Activated CD8-positive, alpha-beta memory T cell treated with anti-CD3 and anti-CD28 coated beads, Interleukin-2, amount 50 U/mL, for 24 hours (primary cell): ENCODE measurements around the gene CFAP57.

Experiments used
- DNase-seq: peaks from one replicate; pipeline ENCODE4 v3.0.0-alpha.2; 2020; ENCODE audit errors: extremely low read depth

CFAP57 gene

DNA sequence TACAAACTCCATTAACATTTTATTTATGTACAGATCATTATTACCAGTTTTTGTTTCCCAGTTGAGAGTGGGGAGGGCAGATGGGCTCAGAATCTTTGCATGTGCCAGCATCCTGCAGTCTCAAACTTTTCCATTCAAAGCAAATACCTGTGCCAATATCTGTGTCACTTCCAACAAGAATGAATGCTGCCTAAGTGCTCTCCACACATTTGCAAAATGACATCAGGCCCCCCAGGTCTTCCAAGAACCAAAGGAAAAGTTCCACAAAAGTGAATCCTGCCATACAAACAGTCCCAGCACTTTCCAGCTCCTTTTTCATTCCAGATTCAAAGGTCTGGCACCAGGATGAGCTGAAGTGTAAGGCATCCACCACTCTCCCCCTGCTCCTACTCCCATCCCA, 127.0 kb downstream of the CFAP57 start:
- no peak for DNase-seq

- DNase-seq: no peak
Observed at GRCh38 chr1:43300378-43301094, 128.4 kb downstream of the CFAP57 start, which contains the start of gene TIE1. Gene TIE1 (plus strand): TSS chr1:43300982. CDS start chr1:43301072, 90 bp downstream.

DNA sequence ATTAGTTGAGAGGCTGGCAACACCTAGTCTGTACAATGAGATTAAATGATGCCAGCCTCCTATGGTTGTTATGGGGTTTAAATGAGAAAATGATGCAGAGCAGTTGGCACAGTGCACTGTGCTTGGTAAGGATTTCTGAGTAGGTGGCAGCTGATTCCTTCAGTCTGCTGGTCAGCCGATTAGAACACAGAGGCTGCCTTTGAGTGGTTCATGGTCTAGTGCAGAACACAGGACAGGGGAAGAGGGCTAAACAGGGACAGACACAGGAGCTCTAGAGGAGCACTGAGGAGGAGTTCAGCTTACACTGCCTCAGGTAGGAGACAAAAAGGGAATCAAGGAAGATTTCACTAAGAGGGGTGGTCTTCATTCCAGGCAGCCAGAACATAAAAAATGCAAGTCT, 130.1 kb downstream of the CFAP57 start:
- no peak for DNase-seq

DNA sequence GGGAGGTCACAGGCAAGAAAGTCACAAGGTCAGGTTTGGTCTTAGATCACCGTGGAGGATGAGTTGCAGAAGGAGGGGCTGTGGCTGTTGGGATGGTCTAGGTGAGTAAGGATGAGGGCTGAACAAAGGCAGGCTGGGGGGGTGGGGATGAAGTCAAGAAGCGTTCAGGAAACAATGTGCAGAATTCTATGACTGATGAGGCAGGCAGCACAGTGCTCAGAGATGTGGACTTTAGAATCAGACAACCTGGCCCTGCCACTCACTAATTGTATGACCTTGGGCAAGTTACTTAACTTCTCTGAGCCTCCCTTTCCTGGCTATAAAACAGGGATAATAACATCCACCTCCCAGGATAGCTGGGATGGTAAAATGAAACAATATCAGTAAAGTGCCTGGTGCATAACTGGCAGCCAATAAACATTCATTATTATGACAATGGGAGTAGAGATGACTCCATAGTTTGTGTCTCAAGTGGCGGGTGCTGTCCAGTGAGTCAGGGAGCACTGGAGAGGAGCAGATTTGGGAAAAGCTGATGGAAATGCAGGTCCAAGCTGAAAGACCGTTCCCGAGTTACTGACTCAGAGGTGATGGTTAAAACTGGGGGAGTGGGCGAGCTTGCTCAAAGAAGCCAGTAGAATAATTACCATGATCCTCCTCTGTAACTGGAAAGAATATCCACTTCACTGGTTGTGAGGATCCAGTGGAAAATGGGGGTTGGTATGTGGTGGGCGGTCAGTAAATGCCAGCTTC, 130.8 kb downstream of the CFAP57 start:
- no peak for DNase-seq

DNA sequence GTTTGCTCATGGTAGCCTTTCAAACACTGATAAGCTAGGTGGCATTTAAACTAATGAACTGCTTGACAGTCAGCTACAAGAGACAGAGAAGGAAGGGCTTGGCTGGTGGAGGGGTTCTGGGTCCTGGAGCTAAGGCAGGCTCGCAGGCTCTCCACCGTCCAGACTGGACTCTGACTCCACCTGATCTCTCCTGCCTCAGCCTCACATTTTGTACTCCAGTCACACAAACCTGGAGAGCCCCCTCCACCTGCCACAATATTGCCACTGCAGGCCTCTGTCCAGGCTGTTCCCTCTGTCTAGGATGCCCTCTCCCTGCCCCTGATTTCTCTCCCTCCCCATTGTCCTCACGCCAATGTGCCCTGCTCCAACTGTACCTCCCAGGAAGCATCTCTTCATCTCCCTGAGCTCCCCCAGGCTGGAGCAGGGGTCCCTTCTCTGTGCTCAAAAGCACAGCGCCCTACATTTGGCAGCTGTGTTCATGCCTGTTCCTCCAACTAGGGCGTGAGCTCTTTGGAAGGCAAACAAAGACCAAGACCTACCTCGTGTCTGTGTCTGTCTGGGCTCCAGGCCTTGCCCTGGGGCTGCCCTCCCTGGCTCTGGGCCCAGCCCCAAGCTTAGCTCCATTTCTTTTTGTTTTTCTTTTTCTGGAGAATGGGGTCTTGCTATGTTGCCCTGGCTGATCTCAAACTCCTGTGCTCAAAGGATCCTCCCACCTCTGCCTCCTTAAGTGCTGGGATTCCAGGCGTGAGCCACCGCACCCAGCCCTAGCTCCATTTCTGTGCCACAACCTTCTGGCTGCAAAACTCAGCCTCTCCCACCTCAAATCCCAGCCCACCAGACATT, 131.6 kb downstream of the CFAP57 start:
- DNase-seq: no peak
